IMR-90 (cell line): ENCODE measurements around the gene PSME4. TPM values are rescaled to one million over a fixed set of nuclear protein-coding genes. Genes with fewer than 3 reads are reported as not detected.

ENCODE experiments used
- ATAC-seq: fragments of 200-7000 bp; cut with Tn5 transposase; 2 replicates; pipeline ENCODE4 v1.9.1; 2020; ENCODE audit warnings: low read depth, mild to moderate bottlenecking, moderate library complexity
- BruUV-seq: library from RNA; stranded (reverse); fragments of 400-500 nt; replicated peaks from 2 replicates; lab custom pipeline; 2021; lab: Mats Ljungman, UMichigan
- CTCF ChIA-PET: fragments of 300-600 bp; formaldehyde crosslinking; extraction: SDS; loops from one replicate; lab custom pipeline; 2021; ENCODE audit warnings: antibody characterized with exemption; lab: Yijun Ruan, JAX
- POLR2A ChIA-PET: fragments of 300-600 bp; sonication (Branson Sonifier 250); formaldehyde crosslinking; loops from one replicate; lab custom pipeline; 2022; ENCODE audit warnings: antibody characterized with exemption; ENCODE audit not compliant: unreplicated experiment; lab: Charles Lee
- DNase-seq: peaks from one replicate; pipeline ENCODE4 v3.0.0; 2013
- H2AFZ ChIP-seq: replicated peaks from 2 replicates; pipeline ENCODE3; 2013; ENCODE audit warnings: low read length, mild to moderate bottlenecking; ENCODE audit not compliant: poor library complexity
- H2AK5ac ChIP-seq: 2 replicates; pipeline ENCODE4 v1.6.1; 2013; ENCODE audit warnings: low read depth, low read length, inconsistent platforms
- H2AK9ac ChIP-seq: replicated peaks from 2 replicates; pipeline ENCODE3; 2013; ENCODE audit warnings: mild to moderate bottlenecking, low read depth, low read length, moderate library complexity; ENCODE audit not compliant: poor library complexity
- H2BK120ac ChIP-seq: 2 replicates; pipeline ENCODE4 v1.6.1; 2013; ENCODE audit warnings: low read depth, low read length, inconsistent platforms
- H2BK15ac ChIP-seq: 3 replicates; pipeline ENCODE4 v1.6.1; 2013; ENCODE audit warnings: low read depth, low read length, inconsistent platforms
- H2BK20ac ChIP-seq: 2 replicates; pipeline ENCODE4 v1.6.1; 2013; ENCODE audit warnings: low read depth, mild to moderate bottlenecking, inconsistent platforms, low read length, moderate library complexity
- H2BK5ac ChIP-seq: 2 replicates; pipeline ENCODE4 v1.6.1; 2013; ENCODE audit warnings: mild to moderate bottlenecking, low read depth, low read length, inconsistent platforms; ENCODE audit not compliant: poor library complexity, severe bottlenecking
- H3K14ac ChIP-seq: replicated peaks from 2 replicates; pipeline ENCODE4 v1.6.1; 2013; ENCODE audit warnings: low read depth, low read length, inconsistent platforms
- H3K18ac ChIP-seq: 2 replicates; pipeline ENCODE4 v1.6.1; 2013; ENCODE audit warnings: low read depth, low read length, control low read depth
- H3K23ac ChIP-seq: 2 replicates; pipeline ENCODE4 v1.6.1; 2013; ENCODE audit warnings: low read depth, low read length, inconsistent platforms
- H3K27ac ChIP-seq: 2 replicates; pipeline ENCODE4 v1.5.1; 2013; ENCODE audit warnings: mild to moderate bottlenecking, control low read depth, low read length; ENCODE audit not compliant: insufficient read depth
- H3K27me3 ChIP-seq: 2 replicates; pipeline ENCODE4 v1.6.1; 2013; ENCODE audit warnings: low read length; ENCODE audit not compliant: control insufficient read depth, insufficient read depth
- H3K36me3 ChIP-seq: 2 replicates; pipeline ENCODE4 v1.6.1; 2013; ENCODE audit warnings: low read length, mixed read lengths; ENCODE audit not compliant: control insufficient read depth, insufficient read depth
- H3K4ac ChIP-seq: 2 replicates; pipeline ENCODE4 v1.6.1; 2013; ENCODE audit warnings: low read depth, low read length, inconsistent platforms
- H3K4me1 ChIP-seq: 2 replicates; pipeline ENCODE4 v1.6.1; 2013; ENCODE audit warnings: low read length, mixed read lengths; ENCODE audit not compliant: control insufficient read depth, insufficient read depth
- H3K4me2 ChIP-seq: 2 replicates; pipeline ENCODE4 v1.6.1; 2013; ENCODE audit warnings: low read depth, mild to moderate bottlenecking, control low read depth, low read length, moderate library complexity
- H3K4me3 ChIP-seq: 2 replicates; pipeline ENCODE4 v1.5.1; 2013; ENCODE audit warnings: low read depth, mild to moderate bottlenecking, control low read depth, low read length, moderate library complexity; ENCODE audit not compliant: insufficient read depth
- H3K56ac ChIP-seq: 2 replicates; pipeline ENCODE4 v1.6.1; 2013; ENCODE audit warnings: low read length, inconsistent platforms; ENCODE audit not compliant: insufficient read depth; ENCODE audit errors: extremely low read depth
- H3K79me1 ChIP-seq, 2 experiments: 2 replicates each; pipeline ENCODE4 v1.6.1; 2013; ENCODE audit warnings: low read length in 2 of 2, inconsistent platforms in 1 of 2, low read depth in 1 of 2
- H3K9ac ChIP-seq: 2 replicates; pipeline ENCODE4 v1.6.1; 2013; ENCODE audit warnings: low read depth, low read length, control low read depth
- H3K9me1 ChIP-seq: 2 replicates; pipeline ENCODE4 v1.6.1; 2013; ENCODE audit warnings: low read length, inconsistent platforms; ENCODE audit not compliant: insufficient read depth
- H3K9me3 ChIP-seq: 2 replicates; pipeline ENCODE4 v1.6.1; 2013; ENCODE audit warnings: low read length; ENCODE audit not compliant: control insufficient read depth, insufficient read depth
- H4K20me1 ChIP-seq: 2 replicates; pipeline ENCODE4 v1.6.1; 2013; ENCODE audit warnings: low read length, inconsistent platforms; ENCODE audit not compliant: insufficient read depth
- H4K5ac ChIP-seq: 2 replicates; pipeline ENCODE4 v1.6.1; 2013; ENCODE audit warnings: mild to moderate bottlenecking, low read depth, low read length, control low read depth
- H4K8ac ChIP-seq, 2 experiments: 2 replicates each; pipeline ENCODE4 v1.6.1; 2013; ENCODE audit warnings: low read depth in 2 of 2, low read length in 2 of 2, control low read depth in 1 of 2, inconsistent platforms in 1 of 2
- H4K91ac ChIP-seq: 2 replicates; pipeline ENCODE4 v1.6.1; 2013; ENCODE audit warnings: low read depth, low read length, inconsistent platforms; ENCODE audit not compliant: insufficient read depth
- CEBPB ChIP-seq: IDR thresholded peaks from 2 replicates; pipeline ENCODE4 v1.6.1; 2012; ENCODE audit warnings: low read depth, low read length, improper control_type of control experiment
- CHD1 ChIP-seq: IDR thresholded peaks from 2 replicates; pipeline ENCODE4 v1.6.1; 2012; ENCODE audit warnings: low read depth, low read length, improper control_type of control experiment
- MAFK ChIP-seq: IDR thresholded peaks from 2 replicates; pipeline ENCODE4 v1.6.1; 2012; ENCODE audit warnings: low read depth, low read length, improper control_type of control experiment
- NFE2L2 ChIP-seq: fragments of 150-350 bp; IDR thresholded peaks from 2 replicates; pipeline ENCODE4 v1.6.1; 2016; ENCODE audit warnings: low read depth, mild to moderate bottlenecking, low read length
- POLR2A ChIP-seq: IDR thresholded peaks from 2 replicates; pipeline ENCODE4 v1.6.1; 2012; ENCODE audit warnings: mild to moderate bottlenecking, low read depth, low read length
- RAD21 ChIP-seq: IDR thresholded peaks from 2 replicates; pipeline ENCODE4 v1.6.1; 2012; ENCODE audit warnings: low read length, improper control_type of control experiment
- RCOR1 ChIP-seq: IDR thresholded peaks from 2 replicates; pipeline ENCODE4 v1.6.1; 2012; ENCODE audit warnings: mild to moderate bottlenecking, low read length, improper control_type of control experiment; ENCODE audit not compliant: insufficient replicate concordance
- RFX5 ChIP-seq: IDR thresholded peaks from 2 replicates; pipeline ENCODE4 v1.8.0; 2012; ENCODE audit warnings: low read depth, mild to moderate bottlenecking, low read length, moderate library complexity
- WGBS, 2 experiments: methylation state at CpG; one replicate each; pipeline versions ENCODE4 v1.1.5 to v1.1.7; 2013; ENCODE audit warnings: missing lambda C conversion rate in 2 of 2; ENCODE audit not compliant: insufficient read length in 1 of 2; ENCODE audit errors: extremely low coverage in 2 of 2; 5-methylcytosine and 5-hydroxymethylcytosine counted together
- dilution Hi-C: fragments of 300-500 bp; cut with HindIII; formaldehyde crosslinking; loops from one replicate; pipeline ENCODE4 v1.14.3; 2018; ENCODE audit warnings: low sequenced_read_pairs; ENCODE audit not compliant: unreplicated experiment
- in situ Hi-C: fragments of 300-500 bp; cut with MboI; formaldehyde crosslinking; loops from 3 replicates; pipeline ENCODE4 v1.14.3; 2019; ENCODE audit warnings: low sequenced_read_pairs, inconsistent platforms, mixed read lengths
- intact Hi-C: fragments of 100-400 bp; cut with micrococcal nuclease; formaldehyde crosslinking; loops from 2 replicates; pipeline ENCODE4 v1.10.0; 2022
- polyA plus RNA-seq, 3 experiments: library from polyadenylated mRNA; depleted of rRNA; stranded (reverse); fragments of >200 nt; gene quantifications; 2 replicates each; pipeline ENCODE4 v1.2.3, GENCODE V29; 2012; ENCODE audit warnings: low replicate concordance in 1 of 3
- total RNA-seq: library from RNA; depleted of rRNA; stranded (reverse); fragments of >200 nt; gene quantifications from 2 replicates; pipeline ENCODE4 v1.2.3, GENCODE V29; 2012

Gene PSME4
- total and polyA plus RNA-seq, 2 of the 4 experiments (the other 2 are of a cell fraction), result 28.2 to 61.3 TPM

DNA sequence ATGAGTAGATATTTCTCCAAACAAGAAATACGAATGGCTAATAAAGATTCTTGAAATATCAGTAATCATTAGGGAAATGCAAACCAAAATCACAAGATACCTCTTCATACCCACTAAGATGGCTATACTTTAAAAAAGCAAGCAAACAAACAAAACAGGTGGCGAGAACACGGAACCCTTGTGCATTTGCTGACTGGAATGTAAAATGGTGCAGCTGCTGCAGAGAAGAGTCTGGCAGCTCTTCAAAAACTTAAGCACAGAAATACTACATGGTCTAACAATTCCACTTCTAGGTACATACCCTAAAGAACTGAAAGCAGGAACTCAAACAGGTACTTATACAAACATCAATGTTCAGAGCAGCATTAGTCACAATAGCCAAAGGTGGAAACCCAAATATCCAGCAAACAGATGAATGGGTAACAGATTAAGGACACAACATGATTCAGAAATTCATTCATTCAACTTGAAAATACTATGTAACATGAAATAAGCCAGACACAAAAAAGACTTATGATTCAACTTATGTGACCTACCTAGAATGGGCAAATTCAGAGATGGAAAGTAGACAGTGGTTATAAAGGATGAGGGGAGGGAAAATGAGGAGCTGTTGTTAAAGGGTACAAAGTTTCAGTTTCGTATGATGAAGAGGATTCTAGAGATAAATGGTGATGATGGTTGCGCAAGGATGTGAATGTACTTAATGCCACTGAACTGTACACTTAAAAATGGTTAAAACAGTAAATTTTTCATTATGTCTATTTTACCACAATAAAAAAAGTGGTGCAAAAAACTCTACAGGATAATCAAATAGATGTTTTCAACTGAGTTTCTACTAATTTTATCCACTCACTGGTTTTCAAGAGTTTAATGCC is 84.2 kb downstream of the PSME4 start:
- H2AK9ac ChIP-seq, result no peak overlapping the region
- H3K18ac ChIP-seq, result no peak overlapping the region
- H4K20me1 ChIP-seq, result no peaks in the 10 kb centered on the region
- H2AFZ ChIP-seq, result no peak overlapping the region
- H3K4me3 ChIP-seq, result no peak overlapping the region
- H3K14ac ChIP-seq, result no peak overlapping the region
- H3K36me3 ChIP-seq, result peaks cover 50% of the 10 kb centered on the region
- H3K27me3 ChIP-seq, result no peaks in the 10 kb centered on the region
- H3K23ac ChIP-seq, result no peak overlapping the region
- H3K4me1 ChIP-seq, result no peaks in the 10 kb centered on the region
- TF ChIP-seq RFX5 (no peak), CEBPB (peak; percentile 74), RAD21 (no peak), POLR2A (no peak), RCOR1 (no peak), MAFK (no peak), NFE2L2 (no peak), CHD1 (no peak)
- H3K9me3 ChIP-seq, result no peaks in the 10 kb centered on the region
- DNase-seq (no peak), ATAC-seq (no peak)
- no peaks in the 10 kb centered on the region for H3K9me1 ChIP-seq
- no peak overlapping the region for H3K4me2 ChIP-seq
- peaks cover 11 to 13% of the 10 kb centered on the region in 2 experiments; a peak in 3 of 4 replicates for H3K79me1 ChIP-seq
- no peak overlapping the region for H3K56ac ChIP-seq
- no CpG with 5 or more reads among the region's 5 CpGs for WGBS, 2 experiments
- H4K91ac ChIP-seq, result no peak overlapping the region
- H3K9ac ChIP-seq, result no peak overlapping the region
- in situ Hi-C loops (no loop called here), intact Hi-C loops (loop anchor here (2.0 kb wide), 1 partner anchor 14 kb away; no protein-coding TSS in a partner anchor), dilution Hi-C loops (no loop called here)
- BruUV-seq, result no TSS peak
- H2BK20ac ChIP-seq, result no peak overlapping the region
- CTCF ChIA-PET, result no interaction called here
- no peak overlapping the region for H4K5ac ChIP-seq
- no peak overlapping the region for H2BK5ac ChIP-seq
- POLR2A ChIA-PET, result interaction anchor here (0.6 kb wide), 1 partner anchor 106 kb away, joined by 3 read pairs; no protein-coding TSS in a partner anchor
- H2BK120ac ChIP-seq, result no peak overlapping the region
- no peak overlapping the region for H2BK15ac ChIP-seq
- no peak overlapping the region for H4K8ac ChIP-seq
- H3K4ac ChIP-seq, result no peak overlapping the region
- no peak overlapping the region for H3K27ac ChIP-seq
- H2AK5ac ChIP-seq, result no peak overlapping the region
